Endothelial cell of umbilical vein (primary cell): ENCODE measurements around the gene MAP6. TPM values are rescaled to one million over a fixed set of nuclear protein-coding genes. Genes with fewer than 3 reads are reported as not detected.

Experiments
- BruUV-seq: library from RNA; stranded (reverse); fragments of 400-500 nt; replicated peaks from 2 replicates; lab custom pipeline; 2021; lab: Mats Ljungman, UMichigan
- CTCF ChIA-PET: fragments of 300-600, 350-600 bp; sonication (Branson Sonifier 250); formaldehyde crosslinking; loops from one replicate; lab custom pipeline; 2021; ENCODE audit warnings: antibody characterized with exemption, inconsistent platforms; lab: Charles Lee
- POLR2A ChIA-PET: fragments of 300-600, 350-600 bp; sonication (Branson Sonifier 250); formaldehyde crosslinking; loops from one replicate; lab custom pipeline; 2021; ENCODE audit warnings: antibody characterized with exemption, inconsistent platforms; lab: Charles Lee
- DNase-seq: peaks from one replicate; pipeline ENCODE4 v3.0.0-alpha.2; 2011; ENCODE audit warnings: low read depth, low spot score
- FAIRE-seq: peaks from 2 replicates; lab custom pipeline; 2011; peaks lifted over from hg19 to GRCh38; lab: Jason Lieb, UNC
- H2AFZ ChIP-seq: 2 replicates; pipeline ENCODE4 v1.6.0; 2012; ENCODE audit warnings: low read depth, low read length, control low read depth, inconsistent platforms
- H3K27ac ChIP-seq: 2 replicates; pipeline ENCODE4 v1.5.1; 2011; ENCODE audit warnings: low read depth, mild to moderate bottlenecking, control low read depth, low read length, moderate library complexity; ENCODE audit not compliant: insufficient read depth
- H3K27me3 ChIP-seq, 2 experiments: 2 replicates each; pipeline versions ENCODE4 v1.6.0 to v1.6.1; 2011; ENCODE audit warnings: low read length in 2 of 2, mixed read lengths in 1 of 2; ENCODE audit not compliant: control insufficient read depth in 2 of 2, insufficient read depth in 2 of 2
- H3K36me3 ChIP-seq, 2 experiments: 2 replicates in 1 of 2; 3 replicates in 1 of 2; pipeline ENCODE4 v1.5.1; 2011; ENCODE audit warnings: low read length in 2 of 2, mild to moderate bottlenecking in 1 of 2, moderate library complexity in 1 of 2; ENCODE audit not compliant: control insufficient read depth in 2 of 2, insufficient read depth in 2 of 2; ENCODE audit errors: extremely low read depth in 1 of 2
- H3K4me1 ChIP-seq: 3 replicates; pipeline ENCODE4 v1.5.1; 2011; ENCODE audit warnings: mild to moderate bottlenecking, low read length; ENCODE audit not compliant: control insufficient read depth, insufficient read depth; ENCODE audit errors: extremely low read depth
- H3K4me2 ChIP-seq: 2 replicates; pipeline ENCODE4 v1.6.1; 2011; ENCODE audit warnings: low read length, control low read depth, mixed read lengths; ENCODE audit not compliant: insufficient read depth
- H3K4me3 ChIP-seq, 3 experiments: fragments of 200-600 bp in 1 of 3; sonication (generic), shearing (Covaris generic) in 1 of 3; replicated peaks in 1 of 3; 2 replicates each; pipeline ENCODE4 v1.5.1; 2011 to 2016; ENCODE audit warnings: control low read depth in 3 of 3, low read length in 3 of 3, mild to moderate bottlenecking in 2 of 3, inconsistent platforms in 1 of 3, low read depth in 1 of 3, moderate library complexity in 1 of 3; ENCODE audit not compliant: insufficient read depth in 1 of 3
- H3K79me2 ChIP-seq: 2 replicates; pipeline ENCODE4 v1.6.0; 2012; ENCODE audit warnings: low read length, inconsistent platforms; ENCODE audit not compliant: control insufficient read depth, insufficient read depth
- H3K9ac ChIP-seq: replicated peaks from 2 replicates; pipeline ENCODE3; 2011; ENCODE audit warnings: low read length, control low read depth; ENCODE audit not compliant: insufficient read depth; ENCODE audit errors: extremely low read depth
- H3K9me1 ChIP-seq: replicated peaks from 3 replicates; pipeline ENCODE4 v1.6.0; 2011; ENCODE audit warnings: mild to moderate bottlenecking, low read length; ENCODE audit not compliant: control insufficient read depth, insufficient read depth; ENCODE audit errors: extremely low read depth
- H3K9me3 ChIP-seq: replicated peaks from 2 replicates; pipeline ENCODE4 v1.5.1; 2012; ENCODE audit warnings: low read length, inconsistent platforms; ENCODE audit not compliant: control insufficient read depth, insufficient read depth
- H4K20me1 ChIP-seq: replicated peaks from 2 replicates; pipeline ENCODE3; 2011; ENCODE audit warnings: mild to moderate bottlenecking, low read length; ENCODE audit not compliant: control insufficient read depth, insufficient read depth; ENCODE audit errors: extremely low read depth
- CTCF ChIP-seq, 2 donors: IDR thresholded peaks; 1 replicate in 1 of 2; 2 replicates in 1 of 2; pipeline ENCODE4 v1.5.1; 2011; ENCODE audit warnings: low read length in 2 of 2, mild to moderate bottlenecking in 2 of 2, moderate library complexity in 2 of 2, control low read depth in 1 of 2, inconsistent platforms in 1 of 2, low read depth in 1 of 2; ENCODE audit not compliant: insufficient read depth in 1 of 2; ENCODE audit errors: extremely low read depth in 1 of 2
- EZH2 ChIP-seq: IDR thresholded peaks from 2 replicates; pipeline ENCODE4 v1.6.1; 2012; ENCODE audit warnings: borderline replicate concordance, low read depth, mild to moderate bottlenecking, moderate library complexity, low read length, inconsistent platforms; ENCODE audit not compliant: severe bottlenecking
- FOS ChIP-seq: IDR thresholded peaks from 2 replicates; pipeline ENCODE4 v1.6.1; 2011; ENCODE audit warnings: mild to moderate bottlenecking, low read length, moderate library complexity, borderline replicate concordance; ENCODE audit not compliant: insufficient read depth
- GATA2 ChIP-seq: IDR thresholded peaks from 2 replicates; pipeline ENCODE4 v1.7.0; 2011; ENCODE audit warnings: low read depth, mild to moderate bottlenecking, moderate library complexity, mixed read lengths, low read length; ENCODE audit not compliant: insufficient read length, insufficient read depth
- JUN ChIP-seq: IDR thresholded peaks from 2 replicates; pipeline ENCODE4 v1.6.1; 2011; ENCODE audit warnings: borderline replicate concordance, low read depth; ENCODE audit not compliant: insufficient read length, insufficient read depth
- MAX ChIP-seq: IDR thresholded peaks from 2 replicates; pipeline ENCODE4 v1.6.1; 2011; ENCODE audit not compliant: insufficient read depth, insufficient read length
- MYC ChIP-seq: IDR thresholded peaks from one replicate; pipeline ENCODE4 v1.6.1; 2011; ENCODE audit warnings: mild to moderate bottlenecking, low read depth, low read length
- POLR2A ChIP-seq: IDR thresholded peaks from 2 replicates; pipeline ENCODE4 v1.6.1; 2012; ENCODE audit warnings: low read depth, mild to moderate bottlenecking, control low read depth, low read length
- POLR2AphosphoS5 ChIP-seq: IDR thresholded peaks from 2 replicates; pipeline ENCODE4 v1.6.1; 2012; ENCODE audit warnings: low read depth, mild to moderate bottlenecking, control low read depth, low read length, moderate library complexity; ENCODE audit not compliant: insufficient read depth
- dilution Hi-C: fragments of 300-500 bp; cut with MboI; formaldehyde crosslinking; loops from one replicate; pipeline ENCODE4 v1.15.0; 2019; ENCODE audit warnings: low sequenced_read_pairs; ENCODE audit not compliant: extremely low pct_ligation_motif_present
- intact Hi-C: fragments of 100-400 bp; cut with micrococcal nuclease; formaldehyde crosslinking; loops from one replicate; pipeline ENCODE4 v1.10.0; 2022
- polyA plus RNA-seq, 4 experiments: library from polyadenylated mRNA; depleted of rRNA in 3 of 4; stranded (reverse) in 3 of 4; unstranded in 1 of 4; fragments of >200 nt; gene quantifications; 2 replicates each; pipeline versions ENCODE4 v1.2.1 to v1.2.3, GENCODE V29; 2011 to 2012; ENCODE audit warnings: missing spikeins in 1 of 4
- total RNA-seq: library from RNA; stranded (reverse); gene quantifications from 2 replicates; pipeline ENCODE4 v1.2.3, GENCODE V29; 2021

Gene MAP6
- total and polyA plus RNA-seq, 2 donors (not counting 3 experiments of a cell fraction or from before 2014, with no cell fraction given), result 0.12 TPM; not detected in 1

- Histone ChIP-seq H3K9me3 (no peaks in the 10 kb centered on the region), H4K20me1 (no peaks in the 10 kb centered on the region), H3K9ac (no peak overlapping the region), H3K4me2 (no peak overlapping the region), H3K4me3 (no peak overlapping the region), H2AFZ (no peak overlapping the region), H3K27me3 (peaks cover 9 to 22% of the 10 kb centered on the region in 2 experiments), H3K79me2 (no peaks in the 10 kb centered on the region), H3K36me3 (no peaks in the 10 kb centered on the region), H3K4me1 (no peaks in the 10 kb centered on the region), H3K9me1 (no peaks in the 10 kb centered on the region), H3K27ac (no peak overlapping the region)
- DNase-seq (no peak), FAIRE-seq (no peak)
- intact Hi-C loops, result no loop called here
- dilution Hi-C loops, result no loop called here
- no peak for TF ChIP-seq MAX
- TF ChIP-seq MYC, result no peak
- no peak for TF ChIP-seq FOS
- TF ChIP-seq JUN, result no peak
- TF ChIP-seq POLR2AphosphoS5, result no peak
- no peak for TF ChIP-seq GATA2
- no peak for TF ChIP-seq CTCF (IDR thresholded peaks at IDR 0.05; ENCODE audit: extremely low read depth in 1 of 2, insufficient read depth in 1 of 2, low read depth in 1 of 2, low read length in 2 of 2)
- TF ChIP-seq EZH2, result no peak
- no peak for TF ChIP-seq POLR2A
- POLR2A ChIA-PET, result no interaction called here
- CTCF ChIA-PET, result interaction anchor here (1.0 to 1.2 kb wide), 2 partner anchors 28 to 45 kb away, joined by 5 to 7 read pairs; no protein-coding TSS in a partner anchor
- BruUV-seq, result no TSS peak
Measured at GRCh38 chr11:75677909-75678308, 9.1 kb upstream of the MAP6 start.
